Measurements from ENCODE around the gene ZNF778.

GRCh38 chr16:89183975-89184676, 33.4 kb upstream of the ZNF778 start:
- TF ChIP-seq CTCF (IDR thresholded peaks at IDR 0.05; ENCODE audit: borderline replicate concordance, extremely low read depth, low read length, poor library complexity, severe bottlenecking) = no peak
- no peak for TF ChIP-seq EZH2 (IDR thresholded peaks at IDR 0.05; ENCODE audit: borderline replicate concordance, low read depth, low read length, severe bottlenecking)
